ENCODE results near the gene MAGI2.

- TF ChIP-seq CTCF (IDR thresholded peaks at IDR 0.05 in 4 of 5, conservative IDR thresholded peaks at IDR 0.05 in 1 of 5) (no peak), POLR2A (IDR thresholded peaks at IDR 0.05) (no peak)
These were observed 77.0 kb downstream of the MAGI2 start for GRCh38 chr7:79376299-79377025.
